Fibroblast of skin of back (primary cell): Measurements from ENCODE around the gene SMIM5.

Experiments
- DNase-seq: peaks from one replicate; pipeline ENCODE4 v3.0.0-alpha.2; 2013

SMIM5 gene

DNA sequence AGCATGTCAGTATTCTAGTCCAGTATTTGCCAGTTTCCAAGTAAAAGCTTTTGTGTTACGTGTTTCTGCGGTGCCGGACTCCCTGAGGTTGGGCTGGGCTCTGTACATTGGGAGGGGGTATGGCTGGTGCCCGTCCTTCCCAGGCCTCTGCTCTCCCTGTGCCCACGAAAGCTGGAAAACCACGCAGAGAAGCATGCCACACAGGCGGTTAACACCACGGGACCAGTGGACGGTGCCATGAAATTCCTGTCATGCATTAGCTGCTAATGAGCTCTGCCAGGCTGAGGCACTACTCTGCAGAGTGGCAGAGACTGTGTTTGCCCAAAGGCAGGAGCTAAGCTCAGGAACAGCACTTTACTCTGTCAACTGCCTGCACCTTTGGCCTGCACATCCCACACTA, 8.1 kb downstream of the SMIM5 start:
- no peak for DNase-seq

DNA sequence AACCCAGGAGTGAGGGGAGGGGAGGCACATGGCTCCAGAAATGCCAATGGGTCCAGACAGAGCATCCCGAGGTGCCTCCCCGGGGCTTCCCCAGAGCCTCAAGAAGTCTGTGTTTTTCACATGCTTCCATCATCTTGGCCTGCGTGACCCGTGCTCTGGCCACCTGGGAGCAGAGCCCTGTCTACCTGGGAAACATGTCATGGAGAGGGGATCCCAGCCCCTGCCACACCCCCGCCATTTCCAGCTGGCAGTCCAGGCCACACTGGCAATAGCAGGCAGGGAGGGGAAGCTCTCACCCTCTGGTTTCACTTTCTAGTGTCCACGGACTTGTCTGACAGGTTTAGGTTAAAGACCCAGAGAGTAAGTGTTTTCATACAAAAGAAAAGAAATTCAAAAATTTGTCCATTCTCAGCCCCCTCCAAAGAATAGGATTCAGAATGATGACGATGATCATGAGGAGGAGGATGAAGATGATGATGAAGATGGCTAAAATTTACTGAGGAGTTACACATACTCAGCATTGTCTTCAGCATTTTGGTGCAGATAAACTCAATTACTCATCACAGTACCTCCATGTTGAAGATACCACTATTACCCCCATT, 9.0 kb downstream of the SMIM5 start:
- DNase-seq: no peak

DNA sequence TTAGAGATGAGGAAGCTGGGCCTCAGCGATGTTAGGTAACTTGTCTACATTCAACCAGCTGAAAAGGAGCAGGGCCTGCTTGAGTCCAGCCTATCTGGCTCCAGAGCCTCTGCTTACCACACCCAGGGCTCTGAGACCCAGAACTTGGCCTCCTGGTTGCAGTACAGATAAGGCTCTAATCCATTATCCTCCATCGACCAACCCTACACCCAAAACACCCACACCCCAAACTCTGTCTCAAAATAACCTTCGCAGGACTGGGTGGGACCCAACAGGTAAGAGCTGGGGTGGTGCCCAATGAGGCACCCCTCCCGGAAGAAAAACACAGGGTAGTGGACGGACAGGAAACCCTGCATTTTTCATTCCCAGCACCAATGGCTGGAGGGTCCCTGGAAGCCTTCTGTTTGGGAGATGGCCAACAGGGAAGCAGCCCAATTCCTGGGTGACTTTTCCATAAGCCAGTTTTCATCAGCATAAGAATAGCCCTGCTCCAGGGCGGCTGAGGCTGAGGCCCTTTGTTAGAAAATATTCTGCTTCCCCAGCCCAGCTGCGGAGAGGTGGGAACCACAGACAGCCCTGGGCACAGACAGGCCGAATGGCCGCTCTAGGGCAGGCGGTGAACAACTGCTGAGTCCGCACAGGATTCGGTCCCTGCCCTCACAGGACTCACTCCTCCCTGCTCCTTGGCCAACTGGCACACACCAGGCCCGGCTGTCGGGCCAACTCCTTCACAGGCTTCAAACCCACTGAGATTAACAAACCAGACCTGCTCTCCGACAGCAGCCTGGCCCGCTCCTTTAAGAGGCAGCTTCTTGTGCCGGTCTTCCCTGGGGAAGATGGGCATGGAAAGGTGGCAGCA, 9.8 kb downstream of the SMIM5 start:
- DNase-seq: no peak

- no peak for DNase-seq
Measured at GRCh38 chr17:75643643-75644017, 10.4 kb downstream of the SMIM5 start.

DNA sequence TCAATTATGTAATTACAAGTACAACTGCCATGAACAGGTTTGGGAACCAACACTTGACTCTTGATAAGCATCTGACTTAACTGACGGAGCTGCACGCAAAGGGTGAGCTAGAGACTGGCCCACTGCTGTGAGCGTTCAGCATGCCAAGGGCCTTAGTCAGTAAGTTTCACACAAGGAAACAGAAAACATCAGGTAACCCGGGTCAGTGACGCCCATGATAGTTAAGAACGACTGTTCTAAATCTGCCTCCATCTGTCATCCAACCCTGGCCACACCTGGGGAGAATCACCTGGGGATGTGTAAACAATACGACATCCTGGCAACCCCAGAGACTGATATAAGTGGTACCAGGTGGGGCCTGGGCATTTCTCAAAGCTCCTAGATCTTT, 12.3 kb downstream of the SMIM5 start:
- no peak for DNase-seq

DNA sequence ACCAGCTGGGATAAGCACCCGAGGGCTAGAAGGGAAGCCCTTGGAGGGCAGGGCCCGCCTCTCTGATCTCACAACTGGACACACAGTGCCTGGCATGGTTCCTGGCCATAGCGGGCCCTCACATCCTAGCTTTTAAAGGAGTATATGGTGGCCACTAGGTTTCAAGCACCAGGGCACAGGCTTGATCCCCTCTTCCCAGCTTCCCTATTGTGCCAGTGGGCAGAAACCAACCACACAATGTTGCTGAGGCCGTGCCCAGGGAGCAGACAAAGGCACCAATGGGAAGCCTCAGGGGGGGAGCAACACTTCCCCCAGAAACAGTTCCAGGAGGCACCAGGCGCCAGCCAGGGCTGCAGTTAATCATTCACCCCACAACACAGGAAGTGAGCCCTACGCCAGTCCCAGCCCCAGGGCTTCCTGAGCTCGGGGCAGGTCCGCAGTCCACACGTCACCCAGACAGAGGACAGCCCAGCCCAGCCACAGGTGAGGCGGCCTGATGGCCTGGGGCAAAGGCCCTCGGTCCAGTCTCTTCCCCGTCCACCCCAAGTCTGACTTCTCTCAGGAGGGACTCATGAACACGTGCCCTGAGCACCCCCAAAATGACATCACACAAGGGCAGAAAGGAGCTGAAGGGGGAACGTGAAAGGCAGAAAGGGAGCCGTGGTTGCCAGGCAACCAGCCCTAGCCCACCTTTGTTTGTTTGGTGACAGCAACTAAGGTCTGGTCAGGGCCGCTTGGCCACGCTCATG, 12.8 kb downstream of the SMIM5 start:
- no peak for DNase-seq

- no peak for DNase-seq
Measured at GRCh38 chr17:75646638-75646992, 13.4 kb downstream of the SMIM5 start.

- no peak for DNase-seq
Measured at GRCh38 chr17:75647061-75647460, 13.8 kb downstream of the SMIM5 start.

DNA sequence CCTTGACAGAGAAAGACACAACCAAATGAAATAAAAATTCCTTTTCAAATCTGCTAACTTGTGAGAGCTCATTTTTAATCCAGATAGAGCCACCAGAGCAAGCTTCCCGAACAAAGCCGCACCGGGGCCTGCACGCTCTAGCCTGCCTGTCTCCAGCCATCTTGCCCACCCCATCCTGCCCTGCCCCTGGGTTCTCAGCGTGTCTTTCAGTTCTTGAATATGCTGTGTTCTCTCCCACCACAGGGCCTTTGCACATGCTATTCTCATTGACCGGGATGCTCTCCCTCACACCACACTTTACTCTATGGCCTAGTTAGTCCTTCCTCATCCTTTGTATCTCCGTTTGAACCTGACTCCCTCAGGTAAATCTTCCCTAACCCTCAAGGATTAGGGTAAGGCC, 14.7 kb downstream of the SMIM5 start:
- no peak for DNase-seq

DNA sequence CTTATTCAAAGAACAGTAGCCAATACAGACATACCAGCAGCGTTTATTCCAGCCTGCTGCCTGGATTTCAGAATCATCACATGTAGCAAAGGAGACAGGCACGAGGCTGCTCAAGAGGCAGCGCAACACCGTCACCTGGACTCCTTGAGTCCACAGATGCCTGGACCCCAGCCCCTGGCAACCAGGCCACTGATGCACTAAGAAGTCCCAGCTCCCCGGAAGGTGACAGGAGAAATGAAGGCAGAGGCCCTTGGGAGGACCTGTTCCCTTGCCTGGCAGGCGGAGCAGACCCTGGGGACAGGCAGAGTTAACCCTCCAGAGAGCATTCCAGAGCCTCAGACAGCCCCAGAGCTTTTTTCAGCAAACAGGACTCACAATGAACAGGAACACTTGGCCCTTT, 16.5 kb downstream of the SMIM5 start:
- no peak for DNase-seq

DNA sequence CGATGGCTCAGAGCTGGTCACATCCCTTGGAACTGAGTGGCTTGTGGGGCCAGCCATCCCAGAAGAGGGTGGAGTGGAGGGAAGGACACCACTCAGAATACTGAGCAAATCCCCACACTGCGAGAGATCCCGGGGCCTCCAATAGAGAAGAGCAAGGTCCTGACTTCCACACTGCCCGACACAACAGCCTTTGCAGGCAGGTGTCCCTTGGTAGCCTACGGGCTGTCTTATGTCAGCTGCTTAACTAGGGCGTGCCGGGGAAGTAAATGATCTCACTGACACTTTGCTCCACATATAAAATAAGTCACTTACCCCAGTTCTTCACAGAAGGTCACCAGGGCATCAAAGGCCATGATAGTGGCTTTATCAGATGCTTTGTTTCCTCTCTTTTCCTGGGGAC, 17.6 kb downstream of the SMIM5 start:
- no peak for DNase-seq

- no peak for DNase-seq
Measured at GRCh38 chr17:75652341-75652740, 19.1 kb downstream of the SMIM5 start.

- peak; percentile 55 for DNase-seq
Measured at GRCh38 chr17:75652934-75653549, 19.8 kb downstream of the SMIM5 start.

- DNase-seq: no peak
Measured at GRCh38 chr17:75654176-75654575, 20.9 kb downstream of the SMIM5 start.

- no peak for DNase-seq
Measured at GRCh38 chr17:75658237-75658636, 25.0 kb downstream of the SMIM5 start.

- no peak for DNase-seq
Measured at GRCh38 chr17:75661531-75661930, 28.3 kb downstream of the SMIM5 start.

DNA sequence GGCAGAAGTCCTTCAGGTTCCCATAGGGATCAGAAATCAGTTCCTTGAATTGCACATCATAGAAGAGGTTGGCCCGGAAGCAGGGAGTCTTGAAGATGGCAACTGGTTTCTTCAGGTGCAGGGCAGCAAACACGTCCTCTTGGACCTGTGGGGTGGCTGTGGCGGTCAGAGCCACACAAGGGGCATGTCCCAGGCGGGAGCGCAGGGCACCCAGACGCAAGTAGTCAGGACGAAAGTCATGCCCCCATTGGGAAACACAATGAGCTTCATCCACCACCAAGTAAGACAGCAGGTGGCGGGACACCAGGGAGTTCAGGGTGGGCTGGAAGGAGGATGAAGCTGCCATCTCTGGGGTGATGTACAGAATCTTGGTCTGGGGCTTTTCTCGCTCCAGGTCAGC, 29.3 kb downstream of the SMIM5 start:
- no peak for DNase-seq

GRCh38 chr17:75664099-75664549, 30.9 kb downstream of the SMIM5 start:
- DNase-seq: no peak

DNA sequence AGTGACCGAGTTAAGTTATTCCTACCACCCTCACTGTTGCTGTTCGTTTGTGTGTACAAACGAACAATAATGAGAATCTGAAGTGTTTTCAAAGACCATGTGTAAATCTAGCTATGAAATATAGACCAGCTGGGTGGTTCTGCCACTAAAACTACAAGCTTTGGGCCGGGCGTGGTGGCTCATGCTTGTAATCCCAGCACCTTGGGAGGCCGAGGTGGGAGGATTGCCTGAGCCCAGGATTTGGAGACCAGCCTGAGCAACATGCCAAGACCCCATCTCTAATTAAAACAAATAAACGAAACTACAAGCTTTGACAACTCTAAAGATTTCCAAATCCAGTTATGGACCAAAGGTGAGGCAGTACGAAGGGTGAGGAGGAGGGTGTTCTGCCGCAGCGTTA, 32.7 kb downstream of the SMIM5 start:
- DNase-seq: no peak

- peak; percentile 98 for DNase-seq
Measured at GRCh38 chr17:75666959-75667790, 33.9 kb downstream of the SMIM5 start, which contains the start of the genes RECQL5 and SAP30BP. TSS of gene RECQL5 (minus strand) at chr17:75667154. CDS start at chr17:75666557, 597 bp downstream. TSS of gene SAP30BP (plus strand) at chr17:75667338. CDS start at chr17:75667373, 35 bp downstream.

DNA sequence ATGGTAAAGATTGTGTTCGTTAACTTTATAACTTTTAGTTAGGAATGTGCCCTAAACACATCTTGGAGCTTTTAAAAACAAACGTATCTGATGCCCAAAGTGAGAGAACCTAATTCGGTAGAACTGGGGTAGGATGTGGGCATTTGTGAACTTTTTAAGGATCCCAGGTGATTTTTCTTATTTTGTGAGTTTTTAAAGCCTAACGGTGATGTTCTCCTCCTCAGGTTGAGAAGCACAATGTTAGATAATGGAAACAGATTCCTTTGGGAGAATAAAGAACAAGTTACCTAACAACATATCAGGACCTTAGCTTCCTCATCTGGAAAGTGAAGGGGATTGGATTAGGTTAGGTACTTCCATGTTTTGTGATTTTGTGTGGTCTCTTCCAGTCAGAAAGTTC, 34.6 kb downstream of the SMIM5 start:
- no peak for DNase-seq

DNA sequence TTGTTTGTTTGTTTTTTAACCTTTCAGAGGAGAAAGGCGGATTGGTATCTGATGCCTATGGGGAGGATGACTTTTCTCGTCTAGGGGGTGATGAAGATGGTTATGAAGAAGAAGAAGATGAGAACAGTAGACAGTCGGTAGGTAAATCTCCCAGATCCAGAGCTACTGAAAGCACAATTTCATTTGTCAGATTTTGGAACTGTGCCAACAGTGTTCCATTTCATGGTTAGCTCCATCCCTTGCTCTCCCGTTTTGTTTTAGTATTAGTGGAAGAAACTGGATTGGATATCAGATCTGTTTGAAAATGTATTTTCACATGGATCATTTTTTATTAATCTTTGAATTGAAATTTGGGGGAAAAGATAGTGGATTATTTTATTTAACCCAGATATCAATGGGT, 35.3 kb downstream of the SMIM5 start:
- DNase-seq: no peak
